Neural crest cell (in vitro differentiated cells): Measurements from ENCODE around the gene ZNF365. TPM values are rescaled to one million over a fixed set of nuclear protein-coding genes. Genes with fewer than 3 reads are reported as not detected.

ENCODE experiments used
- DNase-seq: peaks from one replicate; pipeline ENCODE4 v3.0.0; 2021; ENCODE audit warnings: low read depth, mixed read lengths, low spot score
- H3K27ac Mint-ChIP-seq: one replicate; pipeline ENCODE4 v1.8.0; 2021; ENCODE audit warnings: mild to moderate bottlenecking, mixed read lengths; ENCODE audit not compliant: unreplicated experiment
- H3K27me3 Mint-ChIP-seq: 2 replicates; pipeline ENCODE4 v1.8.0; 2021; ENCODE audit warnings: low read depth, mild to moderate bottlenecking, mixed read lengths
- H3K36me3 Mint-ChIP-seq: 2 replicates; pipeline ENCODE4 v1.8.0; 2021; ENCODE audit warnings: low read depth, mild to moderate bottlenecking, mixed read lengths
- H3K4me1 Mint-ChIP-seq: 2 replicates; pipeline ENCODE4 v1.8.0; 2021; ENCODE audit warnings: mixed read lengths
- H3K4me3 Mint-ChIP-seq: one replicate; pipeline ENCODE4 v1.8.0; 2021; ENCODE audit warnings: mild to moderate bottlenecking, mixed read lengths
- H3K9me3 Mint-ChIP-seq: 2 replicates; pipeline ENCODE4 v1.8.0; 2021; ENCODE audit warnings: mixed read lengths
- CTCF ChIP-seq: fragments of 200-600 bp; sonication (generic); conservative IDR thresholded peaks from 2 replicates; pipeline ENCODE4 v1.5.0; 2021; ENCODE audit warnings: antibody characterized with exemption, mild to moderate bottlenecking
- total RNA-seq: library from RNA; stranded (reverse); gene quantifications from 2 replicates; pipeline ENCODE4 v1.2.1, GENCODE V29; 2021

The ZNF365 gene
- total RNA-seq, 1 donor from 2014 or later = 1.0 TPM

- Mint-ChIP-seq H3K4me1 (no peaks in the 10 kb centered on the region), H3K27ac (no peak overlapping the region), H3K4me3 (no peak overlapping the region), H3K36me3 (no peaks in the 10 kb centered on the region), H3K27me3 (no peaks in the 10 kb centered on the region), H3K9me3 (no peaks in the 10 kb centered on the region)
- no peak for TF ChIP-seq CTCF
- no peak for DNase-seq
Observed at GRCh38 chr10:62450912-62451610, 76.9 kb downstream of the ZNF365 start.

GRCh38 chr10:62451611-62451975 lies 77.4 kb downstream of the ZNF365 start:
- no peak overlapping the region for H3K27ac Mint-ChIP-seq

More at GRCh38 chr10:62451611-62451975, 77.4 kb downstream of the ZNF365 start:
- H3K4me3 Mint-ChIP-seq = no peak overlapping the region
- no peaks in the 10 kb centered on the region for H3K4me1 Mint-ChIP-seq
- TF ChIP-seq CTCF = no peak
- DNase-seq = no peak
- H3K9me3 Mint-ChIP-seq = no peaks in the 10 kb centered on the region
- no peaks in the 10 kb centered on the region for H3K27me3 Mint-ChIP-seq
- H3K36me3 Mint-ChIP-seq = no peaks in the 10 kb centered on the region

Other genes starting within 250 kb of the ZNF365 start
- gene RTKN2, start 105.5 kb upstream of the ZNF365 start, total RNA-seq = 27.5 and 29.2 TPM in 2 replicates